ENCODE data around the gene ZNF507.

DNA sequence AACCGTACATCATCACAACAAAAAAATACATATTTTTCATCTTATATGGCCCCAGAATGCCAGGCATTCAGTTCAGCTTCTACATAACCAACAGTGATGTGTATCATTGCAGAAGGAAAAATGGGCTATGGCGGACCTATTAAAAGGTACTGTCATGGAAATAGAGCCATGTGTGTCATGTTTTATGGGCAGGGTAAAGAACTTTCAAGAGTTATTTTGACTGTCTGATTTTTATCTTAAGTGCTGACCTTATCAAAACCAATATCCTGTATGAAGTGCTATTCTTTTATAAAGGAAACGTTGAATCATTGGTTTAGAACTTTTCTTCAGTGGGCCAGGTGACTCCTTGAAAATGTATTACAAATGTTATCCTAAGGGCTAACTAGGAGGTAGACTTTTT lies 9.9 kb downstream of the ZNF507 start:
- TF ChIP-seq, protein P1, sequence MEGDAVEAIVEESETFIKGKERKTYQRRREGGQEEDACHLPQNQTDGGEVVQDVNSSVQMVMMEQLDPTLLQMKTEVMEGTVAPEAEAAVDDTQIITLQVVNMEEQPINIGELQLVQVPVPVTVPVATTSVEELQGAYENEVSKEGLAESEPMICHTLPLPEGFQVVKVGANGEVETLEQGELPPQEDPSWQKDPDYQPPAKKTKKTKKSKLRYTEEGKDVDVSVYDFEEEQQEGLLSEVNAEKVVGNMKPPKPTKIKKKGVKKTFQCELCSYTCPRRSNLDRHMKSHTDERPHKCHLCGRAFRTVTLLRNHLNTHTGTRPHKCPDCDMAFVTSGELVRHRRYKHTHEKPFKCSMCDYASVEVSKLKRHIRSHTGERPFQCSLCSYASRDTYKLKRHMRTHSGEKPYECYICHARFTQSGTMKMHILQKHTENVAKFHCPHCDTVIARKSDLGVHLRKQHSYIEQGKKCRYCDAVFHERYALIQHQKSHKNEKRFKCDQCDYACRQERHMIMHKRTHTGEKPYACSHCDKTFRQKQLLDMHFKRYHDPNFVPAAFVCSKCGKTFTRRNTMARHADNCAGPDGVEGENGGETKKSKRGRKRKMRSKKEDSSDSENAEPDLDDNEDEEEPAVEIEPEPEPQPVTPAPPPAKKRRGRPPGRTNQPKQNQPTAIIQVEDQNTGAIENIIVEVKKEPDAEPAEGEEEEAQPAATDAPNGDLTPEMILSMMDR (IDR thresholded peaks at IDR 0.05) = no peak
- no peak for TF ChIP-seq POLR2A (IDR thresholded peaks at IDR 0.05)
